ENCODE measurements around the gene STRN.

DNA sequence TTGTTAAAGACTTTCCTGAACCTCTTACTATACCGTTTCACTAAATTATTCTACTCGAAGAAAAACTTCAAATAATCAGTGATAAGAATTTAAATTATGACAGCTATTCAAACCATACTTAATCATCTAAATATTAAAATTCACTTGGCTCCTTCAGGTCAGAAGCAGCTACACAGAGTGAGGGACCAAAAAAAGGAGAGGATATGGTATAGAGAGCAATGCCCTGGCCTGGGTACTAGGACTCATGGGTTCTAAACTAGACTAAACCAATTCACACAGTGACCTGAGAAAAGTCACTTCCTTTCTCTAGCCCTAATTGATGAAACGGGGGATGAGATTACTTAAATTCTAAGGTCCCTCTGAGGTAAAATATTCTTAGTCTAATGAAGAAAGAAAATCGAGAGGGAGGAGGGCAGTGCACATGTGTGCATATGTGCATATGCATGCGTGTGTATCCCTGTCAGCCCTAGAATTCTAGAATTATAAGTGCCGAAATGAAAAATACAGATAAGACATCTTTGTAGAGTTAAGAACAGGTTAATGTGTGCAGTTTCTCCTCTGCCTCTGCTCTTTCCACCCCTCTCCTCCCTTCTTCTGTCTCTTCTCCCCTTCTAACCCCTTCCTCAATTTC, 11.2 kb downstream of the STRN start:
- TF ChIP-seq, protein P1, sequence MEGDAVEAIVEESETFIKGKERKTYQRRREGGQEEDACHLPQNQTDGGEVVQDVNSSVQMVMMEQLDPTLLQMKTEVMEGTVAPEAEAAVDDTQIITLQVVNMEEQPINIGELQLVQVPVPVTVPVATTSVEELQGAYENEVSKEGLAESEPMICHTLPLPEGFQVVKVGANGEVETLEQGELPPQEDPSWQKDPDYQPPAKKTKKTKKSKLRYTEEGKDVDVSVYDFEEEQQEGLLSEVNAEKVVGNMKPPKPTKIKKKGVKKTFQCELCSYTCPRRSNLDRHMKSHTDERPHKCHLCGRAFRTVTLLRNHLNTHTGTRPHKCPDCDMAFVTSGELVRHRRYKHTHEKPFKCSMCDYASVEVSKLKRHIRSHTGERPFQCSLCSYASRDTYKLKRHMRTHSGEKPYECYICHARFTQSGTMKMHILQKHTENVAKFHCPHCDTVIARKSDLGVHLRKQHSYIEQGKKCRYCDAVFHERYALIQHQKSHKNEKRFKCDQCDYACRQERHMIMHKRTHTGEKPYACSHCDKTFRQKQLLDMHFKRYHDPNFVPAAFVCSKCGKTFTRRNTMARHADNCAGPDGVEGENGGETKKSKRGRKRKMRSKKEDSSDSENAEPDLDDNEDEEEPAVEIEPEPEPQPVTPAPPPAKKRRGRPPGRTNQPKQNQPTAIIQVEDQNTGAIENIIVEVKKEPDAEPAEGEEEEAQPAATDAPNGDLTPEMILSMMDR (IDR thresholded peaks at IDR 0.05; ENCODE audit: low read depth, low read length), result no peak
- TF ChIP-seq POLR2A (IDR thresholded peaks at IDR 0.05; ENCODE audit: extremely low read depth, insufficient read length), result no peak
- TF ChIP-seq, protein P2, sequence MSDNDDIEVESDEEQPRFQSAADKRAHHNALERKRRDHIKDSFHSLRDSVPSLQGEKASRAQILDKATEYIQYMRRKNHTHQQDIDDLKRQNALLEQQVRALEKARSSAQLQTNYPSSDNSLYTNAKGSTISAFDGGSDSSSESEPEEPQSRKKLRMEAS (IDR thresholded peaks at IDR 0.05; ENCODE audit: low read depth, low read length), result no peak
- TF ChIP-seq MYC (IDR thresholded peaks at IDR 0.05; ENCODE audit: low read depth, low read length), result no peak

Measured in NB4 (cell line).